Pancreas (tissue), 10 donors: ENCODE measurements around the gene NLGN1. TPM values are rescaled to one million over a fixed set of nuclear protein-coding genes. Genes with fewer than 3 reads are reported as not detected.

Experiments
- ATAC-seq, 4 donors: fragments of 200-7000 bp; cut with Tn5 transposase; one replicate each; pipeline versions ENCODE4 v1.8.0 to v1.9.1; 2020; ENCODE audit warnings: mild to moderate bottlenecking in 4 of 4, moderate library complexity in 4 of 4
- DNase-seq, 6 donors: peaks; one replicate each; pipeline ENCODE4 v3.0.0-alpha.2; 2020
- FAIRE-seq: peaks from 2 replicates; lab custom pipeline; 2012; peaks lifted over from hg19 to GRCh38; lab: Jason Lieb, UNC
- H3K27ac ChIP-seq, 4 donors: fragments of 200-600 bp; sonication (generic); 1 replicate in 3 of 4; 2 replicates in 1 of 4; pipeline versions ENCODE4 v1.5.0 to v1.8.0; 2020
- H3K27me3 ChIP-seq, 4 donors: fragments of 200-600 bp; one replicate each; pipeline ENCODE4 v1.8.0; 2021
- H3K36me3 ChIP-seq, 3 donors: fragments of 200-600 bp; sonication (generic) in 1 of 3; one replicate each; pipeline versions ENCODE4 v1.5.0 to v1.8.0; 2020 to 2021
- H3K4me1 ChIP-seq, 3 donors: fragments of 200-600 bp; one replicate each; pipeline ENCODE4 v1.8.0; 2021
- H3K4me3 ChIP-seq, 4 donors: fragments of 200-600 bp; sonication (generic) in 2 of 4; one replicate each; pipeline versions ENCODE4 v1.5.0 to v1.8.0; 2020 to 2021
- H3K9me3 ChIP-seq, 4 donors: fragments of 200-600 bp; one replicate each; pipeline ENCODE4 v1.8.0; 2021
- WGBS, 2 donors: extraction: QIAGEN DNeasy Blood & Tissue Kit; methylation state at CpG; one replicate each; pipeline ENCODE4 v1.1.7; 2013; 5-methylcytosine and 5-hydroxymethylcytosine counted together
- intact Hi-C, 3 donors: fragments of 100-400 bp; cut with DNase I; formaldehyde crosslinking; loops; one replicate each; pipeline versions ENCODE4 v1.11.1 to v1.14.2; 2022
- polyA plus RNA-seq, 2 donors: library from polyadenylated mRNA; stranded (reverse); fragments of 200-250 nt; gene quantifications; one replicate each; pipeline ENCODE4 v1.2.3, GENCODE V29; 2013
- total RNA-seq, 6 donors: library from RNA; stranded (reverse); fragmentation: NEBNext Ultra II Directional in 4 of 6; extraction: Animal tissue kit (Norgen Biotek cat#: 25700) in 4 of 6; gene quantifications; one replicate each; pipeline versions ENCODE4 v1.2.1 to v1.2.4, GENCODE V29; 2021 to 2023
- TF ChIP-seq, protein P1 (sequence below), 4 donors: fragments of 200-600 bp; sonication (generic) in 3 of 4; IDR thresholded peaks; one replicate each; pipeline versions ENCODE4 v1.5.0 to v1.8.0; 2021; ENCODE audit warnings: antibody characterized with exemption in 4 of 4
- donor health status: healthy with polysubstance abuse.
- donor health status: DM: no; HTN: no; CAD: no; lungs with moderate emphysema.
- donor health status: DM: no; HTN: no; CAD: no.
- donor health status: control.
- donor health status: control.
- donor health status: Bipolar disorder and iron deficiency.
- donor health status: DM: yes; HTN: yes; CAD: no.
- donor health status: DM: no; HTN: no; CAD: no.
- donor health status: DM: no; HTN: no; CAD: no.
- donor health status: DM: yes; HTN: yes; CAD: no.

NLGN1 gene
- total and polyA plus RNA-seq, 8 donors: 0.49 to 2.3 (median 0.84) TPM

DNA sequence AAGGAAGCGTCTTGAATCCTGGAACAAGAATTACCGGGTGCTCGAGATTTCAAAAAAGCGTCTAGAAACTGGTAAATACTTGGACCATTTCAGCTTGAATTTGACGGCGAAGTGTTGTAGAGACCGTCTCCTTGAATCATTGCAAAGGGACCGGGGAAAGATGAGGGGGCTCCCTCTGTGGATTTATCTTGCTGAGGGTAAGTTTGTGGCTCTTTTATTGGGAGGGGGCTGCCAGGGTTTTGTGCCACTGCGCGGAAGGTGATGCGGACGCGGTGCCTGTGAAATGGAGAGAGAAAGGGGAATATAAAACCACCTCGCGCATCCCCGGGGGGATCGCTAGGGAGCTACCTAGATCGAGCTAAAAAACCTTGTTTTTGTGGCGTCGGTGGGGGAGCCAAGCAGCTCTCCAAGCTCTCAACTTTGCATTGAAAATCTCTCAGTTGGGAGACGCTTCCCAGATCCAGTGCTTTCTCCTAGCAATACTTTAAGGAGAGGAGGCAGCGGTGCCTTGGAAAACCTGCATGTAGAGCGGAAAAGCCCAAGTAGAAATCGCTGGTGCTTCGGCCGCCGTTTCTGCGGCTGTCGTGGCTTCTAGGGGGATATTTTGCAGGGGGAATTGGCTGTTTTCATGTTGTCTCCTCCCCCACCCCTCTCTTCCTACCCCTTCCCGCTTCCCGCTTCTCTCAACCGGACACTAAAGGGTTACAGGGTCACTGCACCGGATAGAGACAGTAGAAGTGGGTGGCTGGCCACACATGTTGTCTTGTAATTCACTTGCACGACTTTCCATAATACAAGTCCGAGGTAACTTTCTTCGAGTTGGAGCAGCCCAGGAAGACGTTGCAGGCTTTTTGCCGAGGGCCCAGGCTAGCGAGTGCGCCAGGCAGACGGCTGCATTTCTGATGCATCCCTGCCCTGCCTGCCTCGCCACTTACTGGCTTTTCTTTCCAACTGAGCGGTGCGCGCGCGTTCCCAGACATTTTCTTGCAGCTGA is 187.6 kb downstream of the NLGN1 start:
- H3K36me3 ChIP-seq: no peaks in the 10 kb centered on the region
- ATAC-seq: peak; percentile 60 to 85 (median 82)
- intact Hi-C loops: no loop called here
- H3K4me1 ChIP-seq: peaks cover 0 to 7% (median 0%) of the 10 kb centered on the region in 3 donors
- peak in 4 of 6 donors; percentile 5 to 59 (median 34) for DNase-seq
- TF ChIP-seq, protein P1, sequence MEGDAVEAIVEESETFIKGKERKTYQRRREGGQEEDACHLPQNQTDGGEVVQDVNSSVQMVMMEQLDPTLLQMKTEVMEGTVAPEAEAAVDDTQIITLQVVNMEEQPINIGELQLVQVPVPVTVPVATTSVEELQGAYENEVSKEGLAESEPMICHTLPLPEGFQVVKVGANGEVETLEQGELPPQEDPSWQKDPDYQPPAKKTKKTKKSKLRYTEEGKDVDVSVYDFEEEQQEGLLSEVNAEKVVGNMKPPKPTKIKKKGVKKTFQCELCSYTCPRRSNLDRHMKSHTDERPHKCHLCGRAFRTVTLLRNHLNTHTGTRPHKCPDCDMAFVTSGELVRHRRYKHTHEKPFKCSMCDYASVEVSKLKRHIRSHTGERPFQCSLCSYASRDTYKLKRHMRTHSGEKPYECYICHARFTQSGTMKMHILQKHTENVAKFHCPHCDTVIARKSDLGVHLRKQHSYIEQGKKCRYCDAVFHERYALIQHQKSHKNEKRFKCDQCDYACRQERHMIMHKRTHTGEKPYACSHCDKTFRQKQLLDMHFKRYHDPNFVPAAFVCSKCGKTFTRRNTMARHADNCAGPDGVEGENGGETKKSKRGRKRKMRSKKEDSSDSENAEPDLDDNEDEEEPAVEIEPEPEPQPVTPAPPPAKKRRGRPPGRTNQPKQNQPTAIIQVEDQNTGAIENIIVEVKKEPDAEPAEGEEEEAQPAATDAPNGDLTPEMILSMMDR (IDR thresholded peaks at IDR 0.05): no peak
- peak overlapping the region in 2 of 4 donors; percentile 21 to 33 for H3K4me3 ChIP-seq
- H3K27me3 ChIP-seq: peaks cover 0 to 11% (median 2%) of the 10 kb centered on the region in 4 donors
- H3K27ac ChIP-seq: no peak overlapping the region
- WGBS, 2 donors: 4% methylated on average over 47 of the region's 47 CpGs
- no peak for FAIRE-seq
- no peaks in the 10 kb centered on the region for H3K9me3 ChIP-seq

DNA sequence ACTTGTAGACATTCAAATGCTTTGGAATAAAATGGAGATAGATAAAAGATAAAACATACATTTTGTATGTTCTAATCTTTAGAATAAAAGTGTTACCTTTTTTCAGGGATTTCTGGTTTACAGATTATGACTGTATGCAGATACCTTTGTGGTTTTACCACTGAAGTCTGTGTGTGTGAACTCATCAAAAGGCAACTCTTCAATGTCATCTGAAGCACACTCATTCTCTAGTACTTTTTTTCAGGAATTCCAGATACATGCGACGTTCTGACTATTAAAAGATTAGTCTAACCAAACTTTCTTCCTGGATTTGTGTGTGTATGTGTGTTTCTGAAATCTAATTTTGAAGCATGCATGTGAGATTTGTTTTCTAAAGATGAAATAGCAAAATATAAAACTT is 188.6 kb downstream of the NLGN1 start:
- no peak overlapping the region for H3K27ac ChIP-seq
- peaks cover 0 to 7% (median 0%) of the 10 kb centered on the region in 3 donors for H3K4me1 ChIP-seq
- FAIRE-seq (no peak), DNase-seq (no peak), ATAC-seq (no peak)
- 56 to 62% methylated on average over 2 of the region's 2 CpGs for WGBS, 2 donors
- intact Hi-C loops: no loop called here
- no peaks in the 10 kb centered on the region for H3K36me3 ChIP-seq
- H3K4me3 ChIP-seq: no peak overlapping the region
- H3K9me3 ChIP-seq: no peaks in the 10 kb centered on the region
- H3K27me3 ChIP-seq: peaks cover 0 to 11% (median 2%) of the 10 kb centered on the region in 4 donors
- TF ChIP-seq, protein P1 (IDR thresholded peaks at IDR 0.05): no peak

DNA sequence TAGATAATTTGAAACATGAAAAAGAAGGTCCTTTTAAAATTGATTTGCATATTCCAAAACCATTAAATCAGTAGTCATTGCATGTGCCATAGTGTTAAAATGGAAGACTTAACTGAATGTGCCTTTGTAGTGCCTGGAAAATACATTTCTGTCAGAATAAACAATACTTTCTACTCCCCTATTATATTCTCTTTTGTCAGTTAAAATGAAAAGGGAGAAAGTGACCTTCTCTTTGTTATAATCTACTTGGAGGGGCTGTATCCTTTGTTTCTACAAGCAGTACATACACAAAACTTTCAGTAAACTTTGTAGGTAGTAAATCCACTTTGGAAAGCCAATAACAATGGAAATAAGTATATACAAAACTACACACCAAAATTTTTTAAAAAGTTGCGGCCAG is 189.5 kb downstream of the NLGN1 start:
- FAIRE-seq (no peak), ATAC-seq (no peak), DNase-seq (no peak)
- intact Hi-C loops: no loop called here
- WGBS, 2 donors: 86 to 89% methylated on average over 1 of the region's 1 CpG
- H3K4me3 ChIP-seq: no peak overlapping the region
- no peaks in the 10 kb centered on the region for H3K9me3 ChIP-seq
- H3K36me3 ChIP-seq: no peaks in the 10 kb centered on the region
- H3K27ac ChIP-seq: no peak overlapping the region
- peaks cover 0 to 11% (median 2%) of the 10 kb centered on the region in 4 donors for H3K27me3 ChIP-seq
- TF ChIP-seq, protein P1 (IDR thresholded peaks at IDR 0.05): no peak
- peaks cover 0 to 7% (median 0%) of the 10 kb centered on the region in 3 donors for H3K4me1 ChIP-seq

DNA sequence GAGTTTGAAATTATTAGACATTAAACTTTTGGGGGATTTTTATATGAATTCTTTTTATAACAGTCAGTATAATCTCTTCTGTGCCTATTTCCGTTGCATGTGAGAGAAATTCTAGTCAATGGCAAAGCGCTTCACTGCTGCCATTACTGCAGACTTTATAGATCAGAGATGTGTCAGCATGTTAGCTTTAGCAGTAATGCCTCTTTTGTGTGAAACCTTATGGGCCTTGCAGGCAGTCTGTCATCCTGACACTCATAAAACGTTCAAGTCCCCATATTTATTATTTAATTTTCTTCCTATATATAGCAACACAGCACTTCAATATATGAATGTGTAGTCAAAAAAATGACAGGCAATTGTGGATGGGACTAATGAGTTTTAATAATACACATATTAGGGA is 191.0 kb downstream of the NLGN1 start:
- no peak for ATAC-seq
- no peak overlapping the region for H3K27ac ChIP-seq
- peaks cover 0 to 7% (median 0%) of the 10 kb centered on the region in 3 donors for H3K4me1 ChIP-seq
- TF ChIP-seq, protein P1 (IDR thresholded peaks at IDR 0.05): no peak
- FAIRE-seq: no peak
- H3K36me3 ChIP-seq: no peaks in the 10 kb centered on the region
- H3K9me3 ChIP-seq: no peaks in the 10 kb centered on the region
- 68 to 74% methylated on average over 3 of the region's 3 CpGs for WGBS, 2 donors
- no peak overlapping the region for H3K4me3 ChIP-seq
- DNase-seq: no peak
- peaks cover 0 to 11% (median 2%) of the 10 kb centered on the region in 4 donors for H3K27me3 ChIP-seq
- intact Hi-C loops: no loop called here
